HG02870 (cell line): ENCODE measurements around the gene TMUB2.
"Not testable (repeated sequence)": the region's sequence is repeated elsewhere in the genome, so short reads cannot be mapped to it uniquely, and the experiment has no call there.

ENCODE experiments used
- ATAC-seq: cut with Tn5 transposase; IDR thresholded peaks from one replicate; pipeline ENCODE4 v1.9.1; 2021; ENCODE audit warnings: mild to moderate bottlenecking, moderate library complexity; ENCODE audit not compliant: unreplicated experiment

The TMUB2 gene

GRCh38 chr17:44218344-44219107, 31.8 kb downstream of the TMUB2 start:
- peak; percentile 29 for ATAC-seq

- peak; percentile 17 for ATAC-seq
Measured at GRCh38 chr17:44219108-44219615, 32.4 kb downstream of the TMUB2 start.

GRCh38 chr17:44219616-44220212, 32.9 kb downstream of the TMUB2 start, which contains the start of gene UBTF:
TSS of gene UBTF (minus strand) at chr17:44219675. CDS start at chr17:44218229, 1,446 bp downstream.
- peak; percentile 6 for ATAC-seq

GRCh38 chr17:44220213-44221083, 33.7 kb downstream of the TMUB2 start:
- ATAC-seq, result no peak

- no peak for ATAC-seq
Measured at GRCh38 chr17:44221084-44221861, 34.5 kb downstream of the TMUB2 start.

- ATAC-seq, result no peak
Measured at GRCh38 chr17:44221862-44222111, 35.0 kb downstream of the TMUB2 start.

- ATAC-seq, result no peak
Measured at GRCh38 chr17:44222112-44222869, 35.5 kb downstream of the TMUB2 start.

- ATAC-seq, result no peak
Measured at GRCh38 chr17:44223541-44224071, 36.8 kb downstream of the TMUB2 start.

- ATAC-seq, result no peak
Measured at GRCh38 chr17:44229090-44229489, 42.3 kb downstream of the TMUB2 start.

GRCh38 chr17:44230140-44230539, 43.4 kb downstream of the TMUB2 start:
- no peak for ATAC-seq

- ATAC-seq, result no peak
Measured at GRCh38 chr17:44232061-44232460, 45.3 kb downstream of the TMUB2 start.

GRCh38 chr17:44233582-44233981, 46.8 kb downstream of the TMUB2 start:
- no peak for ATAC-seq

GRCh38 chr17:44235583-44235936, 48.8 kb downstream of the TMUB2 start:
- no peak for ATAC-seq

GRCh38 chr17:44236444-44236991, 49.7 kb downstream of the TMUB2 start:
- ATAC-seq, result no peak

GRCh38 chr17:44237886-44238285, 51.1 kb downstream of the TMUB2 start:
- ATAC-seq, result not testable (repeated sequence)

GRCh38 chr17:44241106-44241624, 54.4 kb downstream of the TMUB2 start:
- no peak for ATAC-seq
